SJSA1 (cell line): ENCODE measurements around the gene BRIX1. TPM values are rescaled to one million over a fixed set of nuclear protein-coding genes. Genes with fewer than 3 reads are reported as not detected.

ENCODE experiments used
- DNase-seq, 2 experiments: peaks; one replicate each; pipeline ENCODE4 v3.0.0-alpha.2; 2015 to 2020; ENCODE audit warnings: low spot score in 2 of 2, low read depth in 1 of 2
- H3K27ac ChIP-seq: fragments of 250-450 bp; sonication (Bioruptor Pico); 2 replicates; pipeline ENCODE4 v1.5.1; 2020; ENCODE audit warnings: mild to moderate bottlenecking, moderate library complexity
- H3K27me3 ChIP-seq: fragments of 250-450 bp; sonication (Bioruptor Pico); replicated peaks from 2 replicates; pipeline ENCODE4 v1.5.1; 2020; ENCODE audit warnings: mild to moderate bottlenecking, moderate library complexity
- H3K36me3 ChIP-seq: fragments of 250-450 bp; sonication (Bioruptor Pico); 2 replicates; pipeline ENCODE4 v1.5.1; 2020; ENCODE audit warnings: mild to moderate bottlenecking
- H3K4me1 ChIP-seq: fragments of 250-450 bp; sonication (Bioruptor Pico); replicated peaks from 2 replicates; pipeline ENCODE4 v1.6.1; 2021; ENCODE audit warnings: mild to moderate bottlenecking
- H3K4me3 ChIP-seq: fragments of 250-450 bp; sonication (Bioruptor Pico); 2 replicates; pipeline ENCODE4 v1.5.1; 2020; ENCODE audit warnings: mild to moderate bottlenecking
- H3K9me3 ChIP-seq: fragments of 250-450 bp; sonication (Bioruptor Pico); replicated peaks from 2 replicates; pipeline ENCODE4 v1.5.1; 2020; ENCODE audit warnings: mild to moderate bottlenecking
- total RNA-seq: library from RNA; depleted of rRNA; stranded (reverse); fragments of >200 nt; shearing (Covaris generic); gene quantifications from 2 replicates; pipeline ENCODE4 v1.2.3, GENCODE V29; 2014; rRNA removed

Gene BRIX1, protein sequence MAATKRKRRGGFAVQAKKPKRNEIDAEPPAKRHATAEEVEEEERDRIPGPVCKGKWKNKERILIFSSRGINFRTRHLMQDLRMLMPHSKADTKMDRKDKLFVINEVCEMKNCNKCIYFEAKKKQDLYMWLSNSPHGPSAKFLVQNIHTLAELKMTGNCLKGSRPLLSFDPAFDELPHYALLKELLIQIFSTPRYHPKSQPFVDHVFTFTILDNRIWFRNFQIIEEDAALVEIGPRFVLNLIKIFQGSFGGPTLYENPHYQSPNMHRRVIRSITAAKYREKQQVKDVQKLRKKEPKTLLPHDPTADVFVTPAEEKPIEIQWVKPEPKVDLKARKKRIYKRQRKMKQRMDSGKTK
- total RNA-seq: 81.5 and 111 TPM in 2 replicates

DNA sequence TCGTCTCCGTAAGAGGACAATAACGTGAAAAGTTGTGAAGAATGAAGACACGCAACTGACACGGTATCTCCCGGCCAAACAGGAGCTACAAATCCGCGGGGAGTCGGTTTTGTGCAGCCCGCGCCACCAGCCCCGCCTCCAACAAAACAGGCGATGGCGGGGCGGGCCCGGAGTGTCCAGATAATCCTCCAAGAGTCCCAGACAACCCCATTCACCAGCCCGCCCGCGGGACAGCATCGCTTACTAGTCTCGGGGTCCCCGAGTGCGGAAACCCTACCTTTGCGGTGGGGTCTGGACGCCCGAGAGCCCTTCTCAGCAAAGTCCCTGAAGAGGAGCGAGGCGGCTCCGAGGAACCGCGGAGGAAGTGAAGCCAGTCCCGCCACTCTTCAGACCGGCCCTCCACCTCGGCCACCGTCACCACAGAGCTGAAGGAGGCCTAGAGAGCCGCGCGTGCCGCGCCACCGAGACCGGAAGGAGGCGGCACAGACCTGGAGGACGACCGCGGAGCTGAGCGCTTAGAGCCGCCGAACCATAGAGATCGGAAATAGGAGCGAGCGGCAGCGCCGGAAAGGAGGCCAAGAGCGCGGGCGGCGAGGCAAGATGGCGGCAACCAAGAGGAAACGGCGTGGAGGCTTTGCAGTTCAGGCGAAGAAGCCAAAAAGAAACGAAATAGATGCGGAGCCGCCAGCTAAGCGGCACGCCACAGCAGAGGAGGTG is at the start of gene BRIX1, which contains the start of gene RAD1:
Gene BRIX1, plus strand, starts transcription at position 573 of the 717 bp plus-strand sequence. Its CDS starts 28 bp downstream, at position 601.
Gene RAD1, minus strand, starts transcription at position 366 of the 717 bp plus-strand sequence. CDS start 612 bp downstream, outside the sequence.
- Histone ChIP-seq H3K36me3 (peaks cover 73% of the 10 kb centered on the region), H3K4me1 (peaks cover 30% of the 10 kb centered on the region), H3K27ac (peak within 1 kb of the TSS; percentile 62), H3K4me3 (peak within 1 kb of the TSS; percentile 73), H3K9me3 (no peaks in the 10 kb centered on the region), H3K27me3 (no peaks in the 10 kb centered on the region)
- peak; percentile 96 to 97 for DNase-seq

DNA sequence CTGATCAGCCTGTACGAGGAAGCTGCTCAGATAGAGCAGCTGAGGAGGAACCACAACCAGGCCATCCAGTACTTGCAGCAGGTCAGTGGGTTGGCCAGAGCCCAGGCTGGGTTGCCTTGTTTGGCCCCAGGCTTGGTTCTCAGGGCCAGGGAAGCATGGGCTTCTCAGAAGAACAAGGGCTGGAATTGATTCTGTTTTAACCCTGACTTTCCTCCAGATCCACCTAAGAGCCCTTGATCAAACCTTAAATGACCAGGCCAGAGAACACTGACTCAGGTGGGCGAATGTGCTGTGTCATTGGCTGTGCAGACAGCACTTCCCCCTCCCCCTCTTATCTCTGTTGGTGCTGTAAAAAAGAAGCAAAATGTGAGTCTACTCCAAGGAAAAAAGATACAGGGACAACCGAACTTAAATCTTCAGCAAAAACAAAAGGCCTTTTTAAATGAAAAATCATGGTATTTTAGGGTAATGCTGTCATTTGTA is 48.5 kb upstream of the BRIX1 start:
- DNase-seq: no peak
- H3K27me3 ChIP-seq: no peaks in the 10 kb centered on the region
- H3K36me3 ChIP-seq: no peaks in the 10 kb centered on the region
- no peak overlapping the region for H3K27ac ChIP-seq
- no peaks in the 10 kb centered on the region for H3K9me3 ChIP-seq
- H3K4me3 ChIP-seq: no peak overlapping the region
- H3K4me1 ChIP-seq: no peaks in the 10 kb centered on the region

DNA sequence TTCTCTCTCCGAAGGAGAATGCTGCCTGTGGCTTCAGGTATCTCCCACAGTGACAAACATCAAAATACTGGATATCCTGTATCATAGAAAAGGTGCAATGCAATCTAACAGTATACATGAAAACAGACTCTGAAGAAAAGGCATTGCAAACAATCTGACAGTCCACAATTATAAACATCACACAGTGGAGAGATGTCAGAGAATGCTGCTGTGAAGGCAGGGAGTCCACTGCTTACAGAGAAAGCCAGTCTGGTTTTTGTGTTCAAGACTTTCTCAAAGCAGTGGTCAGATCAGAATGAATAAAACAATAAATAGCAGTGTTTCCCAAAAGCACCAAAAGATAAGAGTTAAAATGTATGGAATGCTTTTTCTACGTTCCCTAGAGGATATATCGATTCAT is 47.9 kb upstream of the BRIX1 start:
- DNase-seq: no peak
- Histone ChIP-seq H3K4me1 (no peaks in the 10 kb centered on the region), H3K36me3 (no peaks in the 10 kb centered on the region), H3K9me3 (no peaks in the 10 kb centered on the region), H3K4me3 (no peak overlapping the region), H3K27me3 (no peaks in the 10 kb centered on the region), H3K27ac (no peak overlapping the region)

DNA sequence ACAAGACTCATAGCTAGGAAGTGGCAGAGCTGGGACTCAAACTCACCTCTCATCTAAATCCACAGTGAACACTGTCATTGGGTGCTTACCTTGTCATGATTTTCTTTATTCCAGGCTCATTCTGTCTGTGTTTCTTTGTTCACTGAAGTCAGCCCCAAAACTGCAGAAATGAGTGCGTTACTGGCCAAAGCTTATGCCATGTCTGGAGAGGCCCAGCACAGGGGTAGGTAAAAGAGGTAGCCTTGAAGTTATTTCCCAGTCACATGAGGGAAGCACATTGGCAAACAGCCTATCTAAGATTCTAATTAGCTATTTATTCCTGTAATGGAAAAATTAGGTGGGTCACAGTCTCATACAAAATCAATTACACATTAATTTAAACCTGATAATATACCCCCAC is 46.7 kb upstream of the BRIX1 start:
- Histone ChIP-seq H3K36me3 (no peaks in the 10 kb centered on the region), H3K27ac (no peak overlapping the region), H3K9me3 (no peaks in the 10 kb centered on the region), H3K4me1 (no peaks in the 10 kb centered on the region), H3K4me3 (no peak overlapping the region), H3K27me3 (no peaks in the 10 kb centered on the region)
- no peak for DNase-seq

DNA sequence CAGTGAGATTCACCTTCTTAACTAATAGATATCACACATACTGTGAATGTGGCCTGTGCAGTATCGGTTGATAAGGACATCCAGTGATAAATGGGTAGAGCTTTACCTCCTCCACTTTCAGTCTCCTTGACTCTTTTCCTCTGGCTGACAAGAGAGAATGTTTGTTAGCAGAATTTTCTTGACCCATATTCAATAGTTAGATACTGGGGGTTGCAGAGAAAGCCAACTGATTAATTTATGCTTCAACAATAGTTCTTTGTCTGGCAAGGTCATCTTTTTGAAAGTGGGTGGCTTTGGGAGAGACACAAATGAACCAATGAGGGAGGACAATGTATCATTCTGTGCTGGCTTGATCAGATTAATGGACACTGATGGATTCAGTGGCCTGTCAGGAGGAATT is 46.3 kb upstream of the BRIX1 start:
- no peak overlapping the region for H3K4me3 ChIP-seq
- no peaks in the 10 kb centered on the region for H3K9me3 ChIP-seq
- no peaks in the 10 kb centered on the region for H3K4me1 ChIP-seq
- H3K27ac ChIP-seq: no peak overlapping the region
- H3K27me3 ChIP-seq: no peaks in the 10 kb centered on the region
- H3K36me3 ChIP-seq: no peaks in the 10 kb centered on the region
- DNase-seq: no peak

DNA sequence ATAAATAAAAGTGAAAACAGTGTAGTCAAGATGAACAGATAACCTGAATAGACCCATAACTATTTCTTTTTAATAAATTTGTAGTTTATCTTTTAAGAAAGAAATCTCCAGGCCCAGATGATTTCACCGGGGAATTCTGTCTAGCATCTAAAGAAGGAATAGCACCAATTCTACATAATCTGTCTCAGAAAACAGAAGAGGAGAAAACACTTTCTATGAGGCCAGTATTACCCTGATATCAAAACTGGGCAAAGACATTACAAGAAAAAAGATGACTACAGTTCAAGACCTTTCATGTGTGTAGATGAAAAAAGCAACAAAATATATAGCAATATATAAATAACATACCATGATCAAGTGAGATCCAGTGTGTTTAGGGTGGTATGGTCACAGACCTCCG is 45.1 kb upstream of the BRIX1 start:
- no peaks in the 10 kb centered on the region for H3K36me3 ChIP-seq
- DNase-seq: no peak
- H3K9me3 ChIP-seq: no peaks in the 10 kb centered on the region
- H3K27me3 ChIP-seq: peaks cover 2% of the 10 kb centered on the region; the same call in 1 of the 2 replicates
- no peak overlapping the region for H3K27ac ChIP-seq
- no peak overlapping the region for H3K4me3 ChIP-seq
- H3K4me1 ChIP-seq: no peaks in the 10 kb centered on the region

DNA sequence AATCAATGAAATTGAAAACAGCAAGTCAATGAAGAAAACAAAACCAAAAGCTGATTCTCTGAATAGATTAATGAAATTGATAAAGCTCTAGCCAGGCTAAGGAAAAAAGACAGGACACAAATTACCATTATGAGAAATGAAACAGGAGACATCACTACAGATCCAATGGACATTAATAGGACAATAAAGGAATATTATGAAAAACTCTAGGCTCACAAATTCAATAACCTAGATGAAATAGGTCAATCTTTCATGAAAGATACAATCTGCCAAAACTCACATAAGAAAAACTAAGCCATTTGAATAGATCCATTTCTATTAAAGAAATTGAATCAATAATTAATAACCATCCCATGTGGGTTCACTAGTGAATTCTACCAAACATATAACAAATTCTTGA is 39.2 kb upstream of the BRIX1 start:
- Histone ChIP-seq H3K36me3 (no peaks in the 10 kb centered on the region), H3K4me3 (no peak overlapping the region), H3K4me1 (no peaks in the 10 kb centered on the region), H3K27ac (no peak overlapping the region), H3K27me3 (peaks cover 5% of the 10 kb centered on the region; the same call in 1 of the 2 replicates), H3K9me3 (no peaks in the 10 kb centered on the region)
- DNase-seq: no peak

DNA sequence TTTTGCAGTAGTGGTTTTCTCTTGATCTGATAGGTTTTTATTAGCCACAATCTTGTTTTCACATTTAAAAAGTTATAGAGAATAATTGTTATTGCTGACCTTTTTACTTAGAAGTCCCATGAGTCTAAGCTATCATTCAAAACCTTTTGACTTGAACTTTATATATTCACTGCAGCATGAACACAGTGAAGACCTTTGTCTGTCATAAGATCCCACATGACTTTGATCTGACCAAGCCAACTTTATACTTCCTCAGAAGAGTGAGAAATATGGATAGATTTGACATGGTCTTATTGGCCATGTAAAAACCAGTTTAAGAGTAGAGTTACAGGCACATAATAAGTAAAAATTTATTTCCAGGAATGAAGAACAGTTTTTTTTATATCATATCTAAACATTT is 34.3 kb upstream of the BRIX1 start:
- H3K36me3 ChIP-seq: no peaks in the 10 kb centered on the region
- DNase-seq: no peak
- H3K27ac ChIP-seq: no peak overlapping the region
- no peaks in the 10 kb centered on the region for H3K9me3 ChIP-seq
- H3K27me3 ChIP-seq: peaks cover 13% of the 10 kb centered on the region; the same call in 1 of the 2 replicates
- H3K4me3 ChIP-seq: no peak overlapping the region
- no peaks in the 10 kb centered on the region for H3K4me1 ChIP-seq

DNA sequence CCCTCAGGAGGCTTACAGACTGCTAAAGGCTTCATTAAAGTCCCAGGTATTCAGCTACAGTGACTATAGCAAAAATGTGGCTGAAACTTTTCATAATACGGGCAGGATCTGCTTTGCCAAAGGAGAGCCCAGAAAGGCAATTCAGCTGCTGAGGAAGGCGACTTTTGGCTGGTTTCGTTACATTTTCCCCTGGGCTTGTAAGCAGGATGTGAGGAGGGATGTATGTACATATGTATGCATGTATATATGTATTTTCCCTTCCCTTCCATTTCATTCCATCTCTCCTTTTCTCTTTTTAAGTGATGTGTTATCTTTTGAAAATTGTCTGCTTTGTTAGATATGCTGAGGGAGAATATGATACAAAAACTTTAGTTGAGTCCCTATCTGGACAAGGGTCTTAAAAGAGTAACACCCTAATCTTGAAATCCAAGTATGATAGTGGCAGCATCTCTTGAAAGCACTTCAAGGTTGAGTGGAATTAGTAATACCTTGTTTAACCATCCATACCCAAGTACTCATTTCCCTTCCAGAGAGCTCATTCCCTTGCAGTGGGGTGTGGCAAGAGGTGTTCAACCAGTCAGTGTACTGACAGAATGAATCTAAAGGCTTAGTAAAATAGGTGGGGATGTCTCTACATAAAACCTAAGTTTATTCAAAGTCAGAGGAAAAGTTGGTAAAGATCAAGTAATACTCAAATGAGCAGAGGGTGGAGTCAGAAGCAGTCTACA is 29.0 kb upstream of the BRIX1 start:
- Histone ChIP-seq H3K36me3 (no peaks in the 10 kb centered on the region), H3K27me3 (peaks cover 33% of the 10 kb centered on the region), H3K27ac (no peak overlapping the region), H3K4me1 (no peaks in the 10 kb centered on the region), H3K9me3 (no peaks in the 10 kb centered on the region), H3K4me3 (no peak overlapping the region)
- no peak for DNase-seq

DNA sequence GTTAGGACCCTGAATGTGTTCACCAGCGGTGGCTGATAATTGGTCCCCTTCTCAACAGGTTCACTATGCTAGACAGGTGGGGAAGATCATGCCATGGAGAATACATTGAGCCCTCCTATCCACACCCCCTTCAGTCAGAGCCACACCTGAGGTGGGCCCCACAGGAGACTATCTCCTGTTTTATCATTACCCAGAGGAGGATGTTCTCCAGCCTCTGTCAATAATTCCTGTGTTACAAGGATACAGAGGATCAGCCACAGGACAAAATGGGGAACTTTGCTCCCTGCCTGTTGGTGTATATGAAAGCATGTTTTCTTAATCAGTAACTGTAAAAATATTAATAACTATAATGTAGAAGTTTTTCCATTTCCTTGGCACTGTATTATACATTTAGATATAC is 26.1 kb upstream of the BRIX1 start:
- H3K9me3 ChIP-seq: no peaks in the 10 kb centered on the region
- no peaks in the 10 kb centered on the region for H3K4me1 ChIP-seq
- no peak for DNase-seq
- H3K36me3 ChIP-seq: no peaks in the 10 kb centered on the region
- H3K4me3 ChIP-seq: no peak overlapping the region
- H3K27ac ChIP-seq: no peak overlapping the region
- H3K27me3 ChIP-seq: peaks cover 27% of the 10 kb centered on the region

DNA sequence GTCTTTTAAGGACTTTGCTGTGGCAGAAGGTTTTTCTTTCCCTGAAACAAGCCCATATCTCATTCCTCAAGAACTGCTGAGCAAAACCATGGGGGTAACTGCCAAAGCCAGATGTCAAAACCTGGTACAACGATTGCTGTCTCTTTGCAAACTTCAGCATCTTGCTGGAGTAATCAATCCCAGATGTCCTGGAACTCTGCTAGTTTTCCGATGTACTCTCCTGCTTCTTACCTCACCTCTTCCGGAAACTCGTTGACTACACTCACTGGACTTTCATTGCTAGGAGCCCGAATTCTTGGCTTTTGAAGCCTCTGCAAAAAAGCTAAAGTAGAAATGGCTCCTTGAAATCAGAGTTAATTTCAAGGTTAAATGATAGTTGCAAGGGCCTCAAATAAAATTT is 23.5 kb upstream of the BRIX1 start:
- H3K36me3 ChIP-seq: no peaks in the 10 kb centered on the region
- no peak overlapping the region for H3K4me3 ChIP-seq
- H3K9me3 ChIP-seq: no peaks in the 10 kb centered on the region
- H3K27ac ChIP-seq: no peak overlapping the region
- DNase-seq: no peak
- H3K27me3 ChIP-seq: peaks cover 20% of the 10 kb centered on the region
- no peaks in the 10 kb centered on the region for H3K4me1 ChIP-seq

DNA sequence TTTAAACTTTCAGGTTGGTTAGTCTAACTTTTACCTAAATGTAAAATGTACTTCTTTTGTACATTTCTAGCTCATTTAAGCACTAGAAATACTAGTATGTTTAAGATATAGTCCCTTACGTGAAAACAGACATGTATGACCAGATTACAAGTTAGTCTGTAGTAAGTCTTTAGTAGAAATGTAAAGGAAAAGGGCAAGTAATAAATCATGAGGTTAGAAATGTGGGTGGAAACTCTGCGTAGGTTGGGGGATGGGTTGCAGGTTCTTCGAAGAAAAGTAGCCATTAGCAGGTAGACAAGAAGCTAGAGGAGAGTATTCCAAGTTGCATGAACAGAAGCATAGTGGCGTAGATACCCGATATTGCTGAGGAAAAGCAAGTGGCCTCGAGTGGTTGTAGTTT is 23.1 kb upstream of the BRIX1 start:
- Histone ChIP-seq H3K4me3 (no peak overlapping the region), H3K27ac (no peak overlapping the region), H3K4me1 (no peaks in the 10 kb centered on the region), H3K27me3 (peaks cover 16% of the 10 kb centered on the region; the same call in 1 of the 2 replicates), H3K9me3 (no peaks in the 10 kb centered on the region), H3K36me3 (no peaks in the 10 kb centered on the region)
- no peak for DNase-seq

DNA sequence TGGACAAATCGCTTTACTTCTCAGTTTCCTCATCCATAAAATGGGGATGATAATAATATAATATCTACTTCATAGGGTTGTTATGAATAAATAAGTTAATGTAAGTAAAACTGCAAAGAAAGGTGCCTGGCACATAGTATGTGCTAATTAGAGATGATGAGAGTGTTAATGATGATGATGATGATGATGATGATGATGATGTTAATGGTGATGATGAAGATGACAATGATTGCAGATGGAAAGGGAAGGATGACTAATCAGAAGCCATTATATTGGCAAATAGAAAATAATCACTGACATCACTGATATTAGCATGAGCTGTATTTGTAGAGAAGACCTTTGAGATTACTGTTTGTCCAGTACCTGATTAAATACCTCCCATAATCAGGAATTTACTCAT is 20.8 kb upstream of the BRIX1 start:
- H3K4me1 ChIP-seq: no peaks in the 10 kb centered on the region
- no peak overlapping the region for H3K27ac ChIP-seq
- H3K27me3 ChIP-seq: peaks cover 11% of the 10 kb centered on the region; the same call in 1 of the 2 replicates
- DNase-seq: no peak
- H3K4me3 ChIP-seq: no peak overlapping the region
- no peaks in the 10 kb centered on the region for H3K9me3 ChIP-seq
- no peaks in the 10 kb centered on the region for H3K36me3 ChIP-seq
